Cerebellar cortex (tissue), 1 donor: ENCODE data around the gene JAZF1.

Experiments used
- DNase-seq: peaks from one replicate; pipeline ENCODE4 v3.0.0-alpha.2; 2015; ENCODE audit warnings: low spot score

JAZF1 gene

DNA sequence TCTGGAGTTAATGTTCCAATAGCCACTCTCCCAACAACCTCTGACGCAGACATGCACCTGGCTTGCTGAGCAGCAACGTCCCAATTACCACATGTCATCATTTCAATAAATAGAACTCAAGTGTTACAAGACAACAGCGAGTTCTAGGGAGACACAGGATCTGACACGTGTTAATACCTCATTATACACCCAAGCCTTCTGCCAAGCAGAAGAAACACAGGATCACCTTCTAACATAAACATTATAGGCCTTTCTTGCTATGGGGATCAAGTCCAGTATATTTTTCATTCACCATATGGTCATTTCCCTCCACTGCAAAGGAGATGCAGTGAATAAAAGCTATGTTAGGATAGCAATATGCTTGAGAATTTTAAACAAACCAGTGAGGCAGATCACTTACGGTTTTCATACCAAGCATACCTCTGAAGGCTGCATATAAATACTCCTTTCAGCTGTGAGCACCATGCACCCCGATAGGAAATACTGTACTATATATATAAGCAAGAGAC, 74.2 kb downstream of the JAZF1 start:
- peak; percentile 84 for DNase-seq

DNA sequence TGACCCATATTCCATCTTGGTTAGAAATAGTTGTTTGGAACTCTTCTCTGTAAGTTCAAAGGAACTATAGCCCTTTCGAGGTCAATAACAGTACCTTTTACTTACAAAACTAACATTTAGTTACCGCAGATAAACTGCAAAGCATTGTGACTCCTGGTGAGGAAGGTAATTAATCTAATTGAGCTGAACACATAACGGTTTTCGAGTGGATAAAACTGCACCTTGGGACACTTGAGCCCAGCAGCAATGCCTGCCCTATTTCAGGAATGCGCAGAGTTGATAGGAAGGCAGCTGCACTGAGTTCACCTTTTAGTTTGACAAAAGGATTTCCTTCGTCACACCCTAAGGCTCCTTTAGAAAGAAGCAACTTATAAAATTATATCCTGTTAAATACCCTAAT, 75.4 kb downstream of the JAZF1 start:
- DNase-seq, result peak; percentile 61

DNA sequence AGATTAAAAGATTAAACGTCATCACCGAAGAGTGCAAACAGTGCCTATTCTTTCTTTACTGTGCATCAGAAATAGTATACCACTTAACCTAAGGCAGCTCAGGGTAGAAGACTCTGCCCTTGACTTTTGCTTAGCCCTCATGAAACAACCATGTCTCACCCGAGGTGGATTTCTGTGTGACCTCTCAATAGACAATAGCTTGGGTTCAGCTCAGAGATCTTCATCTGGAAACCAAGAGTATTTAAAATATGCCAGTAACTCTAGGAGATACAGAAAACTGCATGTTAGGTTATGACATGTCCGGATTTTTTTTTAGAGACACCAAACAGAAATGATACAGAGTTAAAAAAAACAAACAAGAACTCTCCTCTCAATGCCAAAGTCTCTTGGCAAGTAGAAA, 75.8 kb downstream of the JAZF1 start:
- no peak for DNase-seq

DNA sequence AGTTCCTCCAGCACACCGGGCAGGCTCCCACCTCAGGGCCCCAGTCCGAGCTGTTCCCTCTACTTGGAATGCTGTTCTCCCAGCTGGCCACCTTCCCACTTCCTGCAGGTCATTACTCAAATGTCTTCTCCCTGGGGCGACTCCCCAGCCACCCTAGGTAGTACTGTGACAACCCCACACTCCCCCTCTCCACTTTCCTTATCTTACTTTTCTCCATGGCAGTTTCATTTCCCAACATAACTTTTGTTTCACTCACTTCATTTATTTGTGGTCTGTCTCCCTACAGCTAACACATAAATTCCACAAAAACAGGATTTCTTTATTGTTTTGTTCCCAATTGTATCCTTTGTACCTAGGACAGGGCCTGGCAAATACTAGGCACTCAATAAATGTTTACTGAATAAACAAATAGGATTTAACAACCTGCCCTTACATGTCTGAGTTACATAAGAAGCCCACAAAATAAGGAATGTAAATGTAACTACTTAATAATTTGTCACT, 76.5 kb downstream of the JAZF1 start:
- DNase-seq, result no peak

DNA sequence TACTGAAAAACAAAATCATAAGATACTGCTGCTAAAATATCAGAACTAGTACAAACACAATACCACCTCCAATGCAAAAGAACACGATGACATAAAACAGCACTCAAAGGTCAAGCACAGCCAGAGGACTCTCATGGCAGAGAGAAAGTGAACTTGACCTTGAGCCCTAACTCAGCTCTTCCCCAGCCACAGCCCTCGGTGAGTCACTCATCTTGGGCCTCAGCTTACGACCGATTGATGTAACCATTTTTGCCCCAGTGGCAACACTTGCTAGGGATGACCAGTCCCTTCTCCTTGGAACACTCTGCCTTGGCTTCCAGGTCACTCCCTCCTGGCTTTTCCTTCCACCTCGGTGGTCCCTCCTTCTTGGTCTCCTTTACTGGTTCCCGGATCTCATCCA, 77.8 kb downstream of the JAZF1 start:
- no peak for DNase-seq

DNA sequence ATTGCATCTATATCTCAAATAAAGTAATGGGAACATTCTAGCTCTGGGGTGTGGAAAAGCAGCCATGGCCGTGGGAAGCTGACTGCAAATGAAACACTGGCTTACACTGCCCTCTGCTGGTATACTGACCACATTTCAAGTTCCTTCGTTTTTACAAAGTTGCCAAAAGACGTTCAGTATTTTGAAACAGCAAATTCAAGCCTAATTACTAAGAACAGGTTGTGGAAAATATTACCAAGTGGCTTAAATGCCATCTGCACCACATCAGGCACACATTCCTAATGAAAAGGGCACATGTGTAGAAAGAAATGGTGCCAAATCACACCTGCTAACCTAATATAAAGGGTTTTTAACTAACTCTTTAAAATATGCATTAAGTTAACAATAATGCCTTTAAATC, 83.9 kb downstream of the JAZF1 start:
- peak; percentile 81 for DNase-seq

DNA sequence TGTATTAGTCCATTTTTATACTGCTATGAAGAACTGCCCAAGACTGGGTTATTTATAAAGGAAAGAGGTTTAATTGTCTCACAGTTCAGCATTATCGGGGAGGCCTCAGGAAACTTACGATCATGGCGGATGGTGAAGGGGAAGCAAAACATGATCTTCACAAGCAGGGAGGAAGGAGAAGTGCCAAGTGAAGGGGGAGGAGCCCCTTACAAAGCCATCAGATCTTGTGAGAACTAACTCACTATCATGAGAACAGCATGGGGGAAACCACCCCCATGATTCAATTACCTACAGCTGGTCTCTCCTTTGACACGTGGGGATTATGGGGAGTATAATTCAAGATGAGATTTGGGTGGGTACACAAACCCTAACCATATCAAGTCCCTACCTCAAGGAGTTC, 85.4 kb downstream of the JAZF1 start:
- DNase-seq, result no peak

DNA sequence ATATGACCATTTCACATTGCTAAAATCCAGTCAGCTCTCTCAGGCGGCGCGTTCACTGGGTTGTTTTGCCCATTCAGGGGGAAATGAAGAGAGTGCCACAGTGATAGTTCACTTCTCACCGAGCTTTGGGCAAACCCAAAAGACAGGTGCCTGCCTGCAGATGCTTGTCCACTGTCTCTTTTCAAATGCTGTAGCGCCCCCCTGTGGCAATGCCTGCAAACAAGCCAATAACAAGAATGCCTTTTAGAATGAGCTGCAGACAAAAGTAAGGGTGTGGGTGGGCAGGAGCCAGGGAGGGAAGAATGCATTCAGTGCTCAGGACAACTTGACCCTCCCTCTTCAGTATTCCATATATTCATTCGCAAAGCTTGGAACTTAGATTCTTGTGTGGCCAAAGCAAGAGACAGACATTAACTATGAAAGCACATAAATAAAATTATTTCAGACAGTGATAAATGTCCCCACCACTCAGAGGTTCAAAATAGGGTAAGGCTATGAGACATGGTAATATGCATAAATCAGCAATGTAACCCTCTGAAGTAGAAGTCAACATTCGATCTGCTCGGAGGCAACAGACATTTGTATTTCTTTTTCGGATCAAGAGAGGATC, 86.9 kb downstream of the JAZF1 start:
- peak; percentile 61 for DNase-seq

DNA sequence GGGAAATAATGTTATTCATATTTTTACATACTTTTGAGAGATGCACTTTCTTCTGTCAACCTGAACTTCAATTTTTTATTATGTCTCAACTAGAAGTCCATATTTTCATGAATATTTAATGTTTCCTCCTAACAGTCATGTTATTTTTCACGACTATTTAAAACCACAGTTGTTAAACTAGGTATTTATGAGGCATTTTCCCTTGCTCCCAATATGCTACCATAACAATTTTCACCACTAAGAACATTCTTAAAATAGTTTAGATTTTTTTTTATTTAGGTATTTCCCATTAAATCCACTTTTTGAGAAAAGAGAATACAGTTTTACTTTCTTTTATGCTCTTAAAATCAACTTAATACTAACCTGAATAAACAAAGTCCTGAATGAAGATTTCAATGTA, 89.4 kb downstream of the JAZF1 start:
- DNase-seq, result no peak

DNA sequence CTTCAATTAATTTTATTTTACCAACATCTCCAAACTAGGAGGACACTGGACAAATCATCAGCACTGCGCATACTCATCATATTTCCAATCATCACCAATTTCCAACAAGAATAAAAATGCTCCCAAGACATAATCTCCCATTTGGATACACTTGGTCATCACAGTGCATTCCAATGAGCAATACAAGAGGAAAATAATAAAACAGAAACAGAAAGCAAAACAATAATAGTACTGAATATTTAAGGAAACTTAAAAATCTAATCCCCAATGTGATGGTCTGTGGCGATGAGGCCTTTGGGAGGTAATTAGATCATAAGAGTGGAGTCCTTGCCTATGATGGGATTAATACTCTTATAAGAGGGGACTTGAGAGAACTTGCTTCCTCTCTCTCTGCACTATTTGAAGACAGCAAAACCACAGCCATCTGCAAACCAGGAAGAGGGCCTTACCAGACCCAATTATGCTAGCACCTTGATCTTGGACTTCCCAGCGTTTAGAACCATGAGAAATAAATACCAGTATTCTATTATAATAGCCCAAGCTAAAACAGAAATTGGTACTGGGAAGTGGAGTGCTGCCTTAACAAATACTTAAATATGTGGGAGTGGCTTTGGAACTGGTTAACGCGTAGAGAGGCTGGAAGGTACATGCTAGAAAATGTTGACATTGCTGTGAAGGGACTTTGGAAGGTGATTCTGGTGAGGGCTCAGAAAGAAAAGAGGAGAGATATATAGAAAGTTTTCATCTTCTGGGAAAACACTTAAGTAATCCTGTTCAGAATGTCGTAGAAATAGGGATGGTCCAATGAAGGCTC, 91.5 kb downstream of the JAZF1 start:
- DNase-seq, result no peak

DNA sequence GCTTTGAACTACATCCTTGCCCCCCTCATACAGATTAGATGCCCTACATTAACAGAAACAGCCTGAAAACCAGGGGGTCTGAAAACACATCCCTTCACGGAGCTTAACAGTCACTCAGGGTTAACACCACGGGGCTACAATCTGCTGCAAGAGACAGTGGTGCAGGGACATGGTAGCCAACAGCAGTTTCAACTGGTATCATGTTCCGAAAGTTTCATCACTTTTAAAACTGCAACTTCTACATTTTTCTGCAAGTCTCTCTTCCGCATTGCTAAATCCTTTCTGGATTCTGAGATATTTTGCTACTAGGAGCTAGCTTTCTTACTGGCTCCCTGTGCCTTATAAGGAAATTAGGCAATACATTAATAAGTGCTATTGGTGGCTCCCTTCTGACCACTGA, 92.6 kb downstream of the JAZF1 start:
- DNase-seq, result no peak

DNA sequence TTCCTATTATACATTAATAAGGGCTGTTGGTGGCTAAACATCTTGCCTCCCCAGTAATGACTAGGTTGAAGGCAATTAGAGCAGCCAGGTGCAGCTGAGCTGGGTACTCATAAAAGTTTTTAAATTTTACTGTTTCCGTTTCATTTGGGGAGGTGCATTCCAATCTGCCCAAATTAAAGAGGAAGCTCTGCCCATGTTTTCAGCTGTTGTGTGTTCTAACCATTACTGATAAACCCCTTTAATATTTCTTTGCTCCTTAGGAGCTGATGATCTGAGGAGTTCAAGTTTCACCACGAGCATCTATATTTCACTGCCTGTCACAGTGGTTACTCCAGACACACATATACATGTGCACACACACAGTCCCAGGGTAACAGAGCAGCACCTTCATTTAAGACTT, 94.4 kb downstream of the JAZF1 start:
- DNase-seq, result no peak

DNA sequence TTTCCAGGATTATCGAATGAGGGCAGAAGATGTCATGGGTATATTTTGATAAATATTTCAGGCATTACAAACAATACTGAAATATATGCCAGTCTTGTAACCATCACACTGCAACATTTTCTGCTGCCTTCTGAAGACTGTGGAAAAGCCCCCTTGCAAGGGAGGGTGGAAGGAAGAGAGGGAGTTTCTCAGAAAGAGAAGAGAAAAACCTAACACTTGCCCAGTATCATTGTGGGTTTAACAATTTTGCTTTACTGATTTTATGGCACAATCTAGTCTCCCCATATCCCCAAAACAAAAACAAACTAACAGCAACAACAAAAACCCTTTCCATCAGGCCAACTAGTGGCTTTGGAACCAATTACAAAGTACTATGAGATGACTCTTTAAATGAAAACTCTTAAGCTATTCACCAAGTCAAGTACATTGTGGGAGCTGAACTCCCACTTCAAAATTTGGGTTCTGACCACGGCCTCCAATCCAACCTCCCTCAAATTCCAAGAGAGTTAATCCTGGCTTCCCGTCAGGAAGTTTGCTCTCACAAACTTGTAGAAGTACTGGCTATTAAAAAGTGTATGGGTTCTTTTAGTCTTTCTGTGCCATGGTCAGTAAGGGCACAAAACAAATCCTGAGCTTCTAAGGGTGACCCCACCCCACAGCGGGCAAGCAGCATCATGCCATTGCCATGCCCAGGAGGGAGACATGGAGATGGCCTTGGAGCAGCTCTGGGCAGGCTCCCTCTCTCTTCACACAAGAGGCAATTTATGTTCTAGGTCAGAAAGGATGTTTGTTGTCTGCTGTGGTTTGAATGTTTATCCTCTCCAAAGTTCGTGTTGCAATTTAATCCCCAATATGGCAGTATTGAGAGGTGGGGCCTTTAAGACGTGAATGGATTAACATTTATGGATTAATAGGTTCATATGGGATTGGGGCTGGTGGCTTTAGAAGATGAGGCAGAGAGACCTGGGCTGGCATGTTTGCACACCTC, 96.3 kb downstream of the JAZF1 start:
- no peak for DNase-seq

DNA sequence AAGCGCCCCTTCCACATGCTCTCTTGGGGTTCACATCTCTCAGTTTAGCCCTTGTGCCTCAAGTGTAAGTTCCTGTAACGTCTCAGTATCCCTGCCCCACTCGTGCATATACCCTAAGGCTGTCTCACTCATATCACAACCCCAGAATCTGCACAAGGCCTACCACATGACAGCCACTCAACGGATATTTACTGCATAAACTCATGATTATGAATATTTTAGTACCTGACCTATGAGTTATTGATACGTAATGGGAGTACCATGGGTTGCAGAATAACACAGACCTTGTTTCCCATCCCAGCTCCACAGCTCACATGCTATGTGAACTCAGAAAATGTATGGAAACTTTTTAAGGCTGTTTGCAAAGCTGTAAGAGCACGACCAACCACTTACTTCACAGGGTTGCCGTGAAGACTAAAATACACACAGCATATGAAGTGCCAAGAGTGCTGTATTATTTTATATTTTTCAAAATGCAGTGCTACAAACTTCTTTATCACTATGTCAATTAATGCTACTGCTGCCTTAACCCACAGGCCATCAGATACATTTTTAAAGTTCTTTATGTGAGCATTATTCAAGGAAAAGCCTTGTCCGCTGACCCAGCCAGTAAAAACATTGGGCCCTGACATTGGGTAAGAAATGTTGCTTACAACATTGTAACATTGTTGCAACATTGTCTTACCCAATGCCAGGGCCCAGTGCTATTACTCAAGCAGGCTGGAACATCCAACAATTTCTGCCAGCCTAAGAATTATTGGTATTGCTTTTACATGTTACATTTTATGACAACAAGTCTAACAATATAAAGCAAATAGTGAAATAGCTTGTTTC, 97.2 kb downstream of the JAZF1 start:
- no peak for DNase-seq

DNA sequence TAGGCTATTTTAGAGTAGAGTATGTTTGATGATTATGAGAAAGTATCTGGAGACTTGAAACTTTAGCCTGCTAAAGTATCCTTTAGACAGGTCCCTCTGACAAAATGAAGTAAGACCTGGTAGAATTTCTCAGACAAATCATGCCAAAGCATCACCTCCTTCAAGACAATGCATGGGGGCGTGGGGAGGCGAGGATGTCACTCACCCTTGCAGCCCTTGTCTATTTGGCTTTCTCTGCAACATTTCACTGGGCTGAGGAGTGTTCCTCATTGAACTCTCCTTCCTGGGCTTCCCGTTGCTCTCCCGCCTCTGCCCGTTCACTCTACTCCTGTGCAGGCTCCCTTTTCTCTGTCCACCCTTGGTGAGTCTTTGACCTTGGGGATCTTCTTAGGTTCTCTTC, 98.5 kb downstream of the JAZF1 start:
- DNase-seq, result no peak

DNA sequence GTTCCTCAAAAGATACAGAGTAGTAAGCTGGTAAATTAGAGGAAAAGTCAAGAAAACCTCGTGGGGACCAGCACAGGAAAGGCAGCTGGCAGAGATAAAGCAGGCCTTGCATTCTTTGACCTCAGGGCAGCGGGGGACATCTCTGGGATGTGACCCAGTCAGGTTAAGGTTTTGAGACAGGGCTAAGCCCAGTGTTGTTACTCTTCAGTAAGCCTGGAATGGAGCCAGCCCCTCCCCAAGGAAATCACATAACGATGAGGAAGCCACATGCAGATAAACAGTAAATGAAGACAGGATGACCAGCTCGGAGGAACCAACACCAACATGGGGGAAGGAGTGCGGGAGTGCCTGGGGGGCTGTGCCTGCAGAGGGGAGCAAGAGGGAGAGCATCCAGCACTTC, 99.6 kb downstream of the JAZF1 start:
- no peak for DNase-seq

DNA sequence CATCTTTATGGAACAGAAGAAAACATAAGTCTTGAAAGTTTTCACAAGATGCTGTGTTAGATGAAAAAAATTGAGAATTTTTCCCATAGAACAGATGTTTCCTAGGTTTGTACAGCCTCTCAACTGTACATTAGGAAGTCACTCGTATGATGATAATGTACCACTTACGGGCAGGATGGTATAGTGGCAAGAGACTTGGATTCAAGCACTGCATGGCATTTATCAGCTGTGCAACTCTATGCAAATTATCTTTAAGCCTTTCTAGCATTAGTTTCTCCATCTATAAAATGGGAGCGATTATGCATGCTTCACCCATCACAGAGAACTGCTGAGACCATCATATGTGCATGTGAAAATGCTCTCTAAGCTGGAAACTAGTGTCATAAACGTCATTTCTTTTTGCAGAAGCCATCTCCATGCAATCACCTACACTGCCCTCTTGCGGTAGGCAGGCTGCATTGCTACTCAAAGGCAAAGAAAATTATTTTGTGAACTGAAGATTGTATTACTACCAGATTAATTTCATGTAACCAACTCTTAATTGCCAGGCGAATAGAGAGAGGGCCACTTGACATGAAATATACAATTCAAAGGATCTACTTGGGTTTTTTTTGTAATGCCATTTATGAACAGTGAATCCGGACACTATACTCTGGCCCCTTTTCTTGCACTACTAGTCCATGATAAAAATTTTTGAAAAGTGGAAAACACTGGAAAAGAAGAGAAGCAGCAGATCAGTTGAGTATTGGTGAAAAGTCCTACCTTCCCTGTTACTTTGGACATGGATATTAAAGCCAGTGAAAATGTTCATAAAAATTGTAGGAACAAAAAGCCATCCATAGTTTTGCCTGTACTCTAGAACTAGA, 102.3 kb downstream of the JAZF1 start:
- peak; percentile 60 for DNase-seq

DNA sequence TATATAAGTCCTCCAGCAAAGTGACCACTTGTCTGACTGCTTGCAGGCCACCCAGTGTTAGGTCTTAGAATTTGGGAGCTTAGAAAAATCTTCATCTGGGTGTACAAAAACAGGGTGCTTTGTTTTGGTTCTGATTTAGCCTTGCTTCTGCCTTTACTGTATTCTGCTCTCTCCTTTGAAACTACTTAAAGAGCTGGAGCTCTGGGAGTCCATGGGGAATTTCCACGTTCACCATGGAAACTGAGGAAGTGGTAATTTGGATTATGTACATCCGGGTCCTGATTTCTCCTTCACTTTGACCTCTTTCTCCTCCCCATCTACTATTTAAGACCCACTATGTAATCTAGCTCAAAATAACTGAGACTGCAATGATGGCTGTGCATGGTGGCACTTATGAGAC, 103.0 kb downstream of the JAZF1 start:
- no peak for DNase-seq

DNA sequence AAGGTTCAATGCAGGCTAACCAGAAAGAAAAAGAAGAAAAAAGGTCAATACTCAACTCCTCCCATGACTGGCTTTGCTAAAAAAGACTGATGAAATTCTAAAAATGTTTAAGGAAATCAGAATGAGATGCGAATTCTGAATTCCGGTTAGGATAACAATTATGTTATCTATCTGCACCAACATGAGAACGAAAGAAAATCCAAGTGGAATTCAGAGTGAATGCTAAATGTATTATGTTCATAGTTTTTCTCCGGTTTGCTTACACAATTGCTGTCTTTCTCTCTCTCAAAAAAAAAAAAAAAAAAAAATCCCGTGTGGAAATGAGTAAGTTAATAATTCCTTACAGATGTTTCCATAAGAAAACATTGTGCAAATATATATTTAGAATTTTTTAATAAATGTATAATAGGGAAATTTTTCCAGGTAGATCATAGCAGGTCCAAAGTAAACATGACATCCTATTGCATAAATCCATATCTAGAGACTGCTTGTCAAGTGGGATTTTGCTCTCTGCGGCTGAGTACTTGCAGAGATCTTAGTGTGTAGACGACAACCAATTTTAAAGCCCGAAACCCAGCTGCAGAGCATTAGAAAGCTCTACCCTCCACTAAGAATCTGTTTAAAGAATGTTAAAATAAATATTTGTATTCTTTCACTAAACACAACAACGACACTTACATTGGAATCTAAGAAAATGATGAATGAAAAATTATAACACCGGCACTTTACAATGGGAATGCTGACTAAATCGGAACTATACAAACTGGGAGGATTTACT, 104.0 kb downstream of the JAZF1 start:
- no peak for DNase-seq
